Stimulated activated naive CD4-positive, alpha-beta T cell treated with Interleukin-2 at 50 U/mL for 16 hours (primary cell): ENCODE results near the gene DBX2.
"Not testable (repeated sequence)": the region's sequence is repeated elsewhere in the genome, so short reads cannot be mapped to it uniquely, and the experiment has no call there.

Experiments
- DNase-seq: peaks from one replicate; lab custom pipeline; 2025; lab: John Stamatoyannopoulos, UW

DBX2 gene

GRCh38 chr12:45010059-45010458 is 40.8 kb downstream of the DBX2 start:
- no peak for DNase-seq

DNA sequence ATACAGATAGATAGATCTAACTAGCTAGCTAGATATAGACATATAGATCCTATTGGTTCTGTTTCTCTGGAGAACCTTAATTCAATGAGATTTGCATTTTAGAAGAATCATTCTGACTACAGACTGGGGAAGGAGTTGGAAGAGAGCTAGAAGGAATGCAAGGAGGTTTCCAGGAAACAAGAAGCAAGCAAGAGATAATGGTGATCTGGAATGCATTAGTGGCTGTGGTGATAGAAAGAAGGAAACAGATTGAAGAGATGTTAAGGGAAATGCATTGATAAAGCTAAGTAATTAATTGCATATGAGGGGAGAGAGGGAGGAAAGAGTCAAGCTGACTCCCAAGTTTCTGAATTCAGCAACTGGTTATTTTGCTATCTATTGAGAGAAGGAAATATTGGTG is 42.7 kb downstream of the DBX2 start:
- DNase-seq = no peak

- no peak for DNase-seq
Observed at GRCh38 chr12:44999355-44999754, 51.5 kb downstream of the DBX2 start.

GRCh38 chr12:44993161-44993560 is 57.7 kb downstream of the DBX2 start:
- no peak for DNase-seq

DNA sequence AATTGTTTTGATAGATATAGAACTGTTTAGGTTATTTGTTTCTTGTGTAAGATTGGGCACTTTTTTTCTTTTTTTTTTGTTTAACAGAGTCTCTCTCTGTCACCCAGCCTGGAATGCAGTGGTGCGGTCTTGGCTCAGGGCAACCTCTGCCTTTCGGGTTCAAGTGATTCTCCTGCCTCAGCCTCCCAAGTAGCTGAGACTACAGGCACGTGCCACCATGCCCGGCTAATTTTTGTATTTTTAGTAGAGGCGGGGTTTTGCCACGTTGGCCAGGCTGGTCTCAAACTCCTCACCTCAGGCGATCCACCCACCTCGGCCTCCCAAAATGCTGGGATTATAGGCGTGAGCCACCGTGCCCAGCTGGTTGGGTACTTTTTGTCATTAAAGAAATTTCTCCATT is 66.0 kb downstream of the DBX2 start:
- not testable (repeated sequence) for DNase-seq

- no peak for DNase-seq
Observed at GRCh38 chr12:44979918-44980317, 71.0 kb downstream of the DBX2 start.

DNA sequence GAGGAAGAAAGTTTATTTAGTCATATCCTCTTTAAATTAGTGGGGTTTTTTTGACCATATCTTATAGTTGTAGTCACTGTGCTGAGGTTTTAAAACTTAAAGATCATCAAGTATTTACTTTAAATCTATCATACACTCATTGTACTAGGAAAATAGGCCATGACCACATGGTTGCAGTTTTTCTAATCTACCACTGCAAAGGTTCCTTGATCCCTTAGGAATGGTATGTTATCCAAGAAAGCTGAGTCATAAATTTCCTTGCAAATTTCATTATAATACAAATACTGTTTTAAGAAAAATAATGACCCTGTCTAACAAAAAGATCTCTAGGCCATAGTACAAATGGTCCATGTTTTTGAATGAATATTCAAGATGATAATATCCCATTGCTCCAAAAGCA is 74.7 kb downstream of the DBX2 start:
- no peak for DNase-seq

- no peak for DNase-seq
Observed at GRCh38 chr12:44972746-44973421, 78.0 kb downstream of the DBX2 start.

DNA sequence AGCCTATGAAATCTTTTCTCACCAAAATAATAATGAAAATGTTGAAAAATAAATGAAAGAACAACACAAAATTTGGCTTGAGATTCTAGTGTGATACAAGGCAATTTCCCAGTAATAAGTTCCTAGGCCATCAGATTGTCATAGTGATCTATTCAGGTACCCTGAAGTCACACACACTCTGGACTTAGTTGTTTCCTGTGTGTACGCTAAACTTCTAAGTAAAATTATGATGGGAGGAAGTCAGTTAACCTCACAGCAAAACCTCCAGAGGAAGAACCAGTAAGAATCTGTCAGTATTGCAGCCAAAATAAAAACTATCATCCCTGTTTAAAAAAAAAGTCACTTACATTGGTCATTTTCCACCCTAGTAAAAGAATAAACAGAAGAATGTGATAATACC is 81.9 kb downstream of the DBX2 start:
- no peak for DNase-seq
